Mesangial cell (primary cell): ENCODE measurements around the gene WIPF2. TPM values are rescaled to one million over a fixed set of nuclear protein-coding genes. Genes with fewer than 3 reads are reported as not detected.

Source experiments
- total RNA-seq: library from RNA; depleted of rRNA; stranded (reverse); fragments of >200 nt; gene quantifications from 2 replicates; pipeline ENCODE4 v1.2.3, GENCODE V29; 2015

WIPF2 gene, protein sequence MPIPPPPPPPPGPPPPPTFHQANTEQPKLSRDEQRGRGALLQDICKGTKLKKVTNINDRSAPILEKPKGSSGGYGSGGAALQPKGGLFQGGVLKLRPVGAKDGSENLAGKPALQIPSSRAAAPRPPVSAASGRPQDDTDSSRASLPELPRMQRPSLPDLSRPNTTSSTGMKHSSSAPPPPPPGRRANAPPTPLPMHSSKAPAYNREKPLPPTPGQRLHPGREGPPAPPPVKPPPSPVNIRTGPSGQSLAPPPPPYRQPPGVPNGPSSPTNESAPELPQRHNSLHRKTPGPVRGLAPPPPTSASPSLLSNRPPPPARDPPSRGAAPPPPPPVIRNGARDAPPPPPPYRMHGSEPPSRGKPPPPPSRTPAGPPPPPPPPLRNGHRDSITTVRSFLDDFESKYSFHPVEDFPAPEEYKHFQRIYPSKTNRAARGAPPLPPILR
- 11.2 and 12.7 TPM in 2 replicates for total RNA-seq

DNA sequence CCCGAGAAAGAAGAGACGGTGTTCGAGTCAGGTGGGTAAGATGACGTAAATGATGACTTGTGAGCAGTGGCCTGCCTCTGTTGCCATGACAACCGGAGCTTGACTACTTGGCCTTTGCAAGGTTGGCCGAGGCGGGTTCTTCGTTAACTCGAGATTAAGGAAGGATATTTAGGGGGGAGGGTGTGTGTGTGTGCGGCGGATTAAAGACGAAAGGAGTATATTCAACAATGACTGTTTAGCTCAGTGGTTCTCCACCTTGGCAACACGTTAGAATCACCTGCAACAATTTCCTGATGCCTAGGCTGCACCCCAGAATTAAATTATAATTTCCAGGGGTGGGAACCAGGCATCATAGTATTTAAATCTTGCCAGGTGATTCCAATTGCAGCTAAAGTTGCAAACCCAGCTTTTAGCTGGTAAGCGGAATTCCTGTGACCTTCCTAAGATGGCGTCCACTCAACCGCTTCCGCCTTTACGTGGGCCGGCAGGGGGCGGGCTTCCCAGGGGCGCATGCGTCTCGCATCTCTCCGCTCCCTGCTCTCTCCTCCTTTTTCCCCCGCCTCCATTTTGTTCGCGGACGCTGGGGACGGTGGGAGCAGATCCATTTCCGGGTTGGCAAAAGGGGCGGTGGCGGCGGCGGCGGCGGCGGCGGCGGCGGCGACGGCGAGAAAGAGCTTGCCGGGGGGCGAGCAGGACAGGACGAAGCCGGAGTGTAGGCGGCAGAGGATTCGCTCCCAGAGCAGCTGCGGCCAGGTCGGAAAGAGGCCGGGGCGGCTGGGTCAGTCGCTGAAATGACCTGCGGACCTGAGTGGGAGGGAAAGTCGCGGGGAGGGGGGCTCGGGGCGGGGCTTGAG is at the start of gene WIPF2:
TSS of gene WIPF2 (plus strand) at position 565 of the 854 bp plus-strand sequence. CDS start 37,156 bp downstream, outside the sequence.

DNA sequence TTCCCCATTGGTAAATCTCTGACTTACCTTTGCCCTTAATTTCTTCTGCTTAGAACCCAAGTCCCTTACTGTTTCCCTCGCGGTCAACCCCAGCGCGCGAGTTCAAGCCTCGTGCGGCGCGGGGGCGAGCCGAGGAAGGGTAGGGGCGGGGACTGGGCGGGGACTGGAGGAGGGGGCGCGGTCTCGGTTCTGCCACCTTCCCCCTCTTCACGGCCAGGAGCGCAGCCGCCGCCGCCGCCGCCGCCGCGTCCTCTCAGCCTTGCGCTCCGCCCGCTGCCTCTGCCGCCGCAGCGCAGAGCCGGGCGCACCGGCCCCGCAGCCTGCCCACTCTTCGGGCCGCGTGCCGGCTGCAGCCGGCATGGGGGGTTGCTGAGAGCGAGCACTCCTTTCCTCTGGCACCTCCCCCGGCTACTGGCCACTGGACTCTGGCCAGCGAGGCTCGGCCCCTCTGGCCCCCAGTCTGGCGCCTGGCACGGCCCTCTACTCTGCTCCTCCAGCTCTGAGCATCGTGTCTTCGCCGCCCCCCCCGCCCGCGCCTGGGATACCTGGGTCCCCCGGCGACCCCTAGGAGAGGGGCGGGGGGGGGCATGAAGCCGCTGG is 41.7 kb upstream of the WIPF2 start, which contains the start of gene RAPGEFL1:
TSS of gene RAPGEFL1 (plus strand) at position 196 of the 600 bp plus-strand sequence. CDS start at position 588, 392 bp downstream.

DNA sequence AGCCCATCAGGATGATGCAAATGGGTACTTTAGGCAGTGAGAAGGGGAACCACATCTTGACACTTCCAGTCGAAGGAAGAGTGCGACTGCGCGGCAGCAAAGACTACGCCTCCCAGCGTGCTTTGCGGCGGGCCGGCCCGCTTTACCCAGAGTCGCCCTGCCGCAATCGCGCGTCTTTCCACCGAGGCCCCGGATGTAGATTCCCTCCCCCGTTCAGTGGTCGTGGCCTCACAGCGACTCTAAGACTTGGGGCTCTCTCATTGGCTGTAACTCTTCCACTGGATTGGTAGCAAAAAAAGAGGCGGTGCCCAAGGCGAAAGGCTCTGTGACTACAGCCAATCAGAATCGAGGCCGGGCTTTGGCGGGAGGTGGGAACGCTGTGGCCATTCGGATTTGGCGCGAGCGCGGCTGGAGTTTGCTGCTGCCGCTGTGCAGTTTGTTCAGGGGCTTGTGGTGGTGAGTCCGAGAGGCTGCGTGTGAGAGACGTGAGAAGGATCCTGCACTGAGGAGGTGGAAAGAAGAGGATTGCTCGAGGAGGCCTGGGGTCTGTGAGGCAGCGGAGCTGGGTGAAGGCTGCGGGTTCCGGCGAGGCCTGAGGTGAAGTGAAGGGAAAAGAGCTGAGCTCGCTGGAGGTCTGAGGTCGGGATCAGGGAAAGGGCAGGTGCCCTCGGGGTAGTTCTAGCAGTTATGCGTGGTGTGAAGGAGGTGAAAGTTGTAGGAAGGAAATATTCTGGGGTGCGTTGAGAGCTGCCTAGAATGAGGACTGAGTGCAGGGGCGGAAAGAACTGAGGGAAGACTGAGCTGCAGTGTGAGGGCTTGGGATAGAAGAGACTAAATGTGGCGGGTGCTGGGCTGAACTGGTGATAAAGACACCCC is 68.6 kb downstream of the WIPF2 start, which contains the start of gene CDC6:
TSS of gene CDC6 (plus strand) at position 386 of the 876 bp plus-strand sequence. CDS start 1,542 bp downstream, outside the sequence.

DNA sequence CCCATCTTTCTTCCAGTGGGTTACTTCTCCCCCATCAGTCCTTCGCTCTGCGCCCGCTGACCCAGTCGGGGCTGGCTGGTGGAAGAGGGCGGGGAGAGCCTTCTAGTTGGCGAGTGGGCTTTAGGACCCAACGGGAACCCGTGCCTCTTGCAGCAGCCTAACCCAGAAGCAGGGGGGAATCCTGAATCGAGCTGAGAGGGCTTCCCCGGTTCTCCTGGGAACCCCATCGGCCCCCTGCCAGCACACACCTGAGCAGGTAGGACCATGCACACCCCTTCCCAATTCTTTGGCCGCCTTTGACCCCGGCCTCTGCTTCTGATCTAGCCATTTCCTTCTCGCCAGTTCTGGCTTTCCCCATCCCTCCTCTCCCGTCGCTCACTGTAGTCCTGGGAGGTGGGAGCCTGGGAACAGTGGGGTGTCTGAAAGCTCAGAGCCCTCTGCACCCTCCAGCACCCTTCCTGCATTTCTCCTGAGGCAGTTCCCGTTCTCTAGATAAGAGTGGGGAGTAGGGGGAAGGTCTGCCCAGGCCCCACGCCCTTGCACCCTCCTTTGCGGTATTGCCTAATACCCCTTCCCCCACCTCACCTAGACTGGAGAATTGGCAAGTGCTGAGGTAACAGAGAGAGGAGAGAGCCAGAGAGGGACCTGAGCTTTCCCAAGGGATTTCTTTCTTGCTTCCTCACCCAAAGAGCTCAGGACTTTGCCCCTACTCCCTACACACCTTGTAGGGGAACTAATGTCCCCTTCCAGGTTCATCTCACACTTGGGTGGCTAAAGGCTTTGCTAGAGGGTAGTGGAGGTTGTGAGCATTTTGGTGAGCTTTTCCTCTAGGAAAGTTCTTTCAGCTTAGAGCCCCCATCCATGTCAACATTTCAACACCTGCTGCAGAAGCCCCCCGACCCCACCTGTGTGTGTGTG is 90.2 kb downstream of the WIPF2 start, which contains the start of gene RARA:
TSS of gene RARA (plus strand) at position 150 of the 918 bp plus-strand sequence. CDS start 22,039 bp downstream, outside the sequence.

Other genes with a start within 250 kb of the WIPF2 start
- 120 and 196 TPM in 2 replicates for gene PSMD3, start 238.5 kb upstream of the WIPF2 start, total RNA-seq
- gene CSF3, start 203.9 kb upstream of the WIPF2 start, total RNA-seq, result not detected in 2 replicates
- gene MED24, start 164.9 kb upstream of the WIPF2 start, total RNA-seq, result 93.0 and 95.7 TPM in 2 replicates
- gene THRA, start 156.3 kb upstream of the WIPF2 start, total RNA-seq, result 9.5 and 27.9 TPM in 2 replicates
- 2.1 and 4.6 TPM in 2 replicates for gene NR1D1, start 118.7 kb upstream of the WIPF2 start, total RNA-seq
- 32.4 and 34.4 TPM in 2 replicates for gene MSL1, start 97.3 kb upstream of the WIPF2 start, total RNA-seq
- gene CASC3, start 78.8 kb upstream of the WIPF2 start, total RNA-seq, result 24.2 and 26.6 TPM in 2 replicates
- gene RAPGEFL1, start 41.8 kb upstream of the WIPF2 start, total RNA-seq, result 1.8 and 3.4 TPM in 2 replicates
- 2.5 and 26.9 TPM in 2 replicates for gene CDC6, start 68.6 kb downstream of the WIPF2 start, total RNA-seq
- gene RARA, start 89.9 kb downstream of the WIPF2 start, total RNA-seq, result 26.7 and 68.7 TPM in 2 replicates
- 0.49 and 5.2 TPM in 2 replicates for gene GJD3, start 145.4 kb downstream of the WIPF2 start, total RNA-seq
- gene TOP2A, start 198.6 kb downstream of the WIPF2 start, total RNA-seq, result 5.5 and 143 TPM in 2 replicates
- 313 and 804 TPM in 2 replicates for gene IGFBP4, start 224.1 kb downstream of the WIPF2 start, total RNA-seq